LNCaP clone FGC (cell line): ENCODE measurements around the gene NFKBIL1.

ENCODE experiments used
- DNase-seq: peaks from one replicate; pipeline ENCODE4 v3.0.0-alpha.2; 2011; ENCODE audit warnings: low read depth
- H3K4me3 ChIP-seq: 2 replicates; pipeline ENCODE4 v1.5.1; 2011; ENCODE audit warnings: mild to moderate bottlenecking, low read depth, low read length, control low read depth
- TF ChIP-seq, protein P1 (sequence below): IDR thresholded peaks from 2 replicates; pipeline ENCODE4 v1.5.1; 2012; ENCODE audit warnings: mild to moderate bottlenecking; ENCODE audit not compliant: control insufficient read depth, insufficient read depth; ENCODE audit errors: extremely low read depth

The NFKBIL1 gene

DNA sequence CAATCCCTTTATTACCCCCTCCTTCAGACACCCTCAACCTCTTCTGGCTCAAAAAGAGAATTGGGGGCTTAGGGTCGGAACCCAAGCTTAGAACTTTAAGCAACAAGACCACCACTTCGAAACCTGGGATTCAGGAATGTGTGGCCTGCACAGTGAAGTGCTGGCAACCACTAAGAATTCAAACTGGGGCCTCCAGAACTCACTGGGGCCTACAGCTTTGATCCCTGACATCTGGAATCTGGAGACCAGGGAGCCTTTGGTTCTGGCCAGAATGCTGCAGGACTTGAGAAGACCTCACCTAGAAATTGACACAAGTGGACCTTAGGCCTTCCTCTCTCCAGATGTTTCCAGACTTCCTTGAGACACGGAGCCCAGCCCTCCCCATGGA, 30.2 kb downstream of the NFKBIL1 start:
- no peak for DNase-seq
- no peak overlapping the region for H3K4me3 ChIP-seq
- TF ChIP-seq, protein P1, sequence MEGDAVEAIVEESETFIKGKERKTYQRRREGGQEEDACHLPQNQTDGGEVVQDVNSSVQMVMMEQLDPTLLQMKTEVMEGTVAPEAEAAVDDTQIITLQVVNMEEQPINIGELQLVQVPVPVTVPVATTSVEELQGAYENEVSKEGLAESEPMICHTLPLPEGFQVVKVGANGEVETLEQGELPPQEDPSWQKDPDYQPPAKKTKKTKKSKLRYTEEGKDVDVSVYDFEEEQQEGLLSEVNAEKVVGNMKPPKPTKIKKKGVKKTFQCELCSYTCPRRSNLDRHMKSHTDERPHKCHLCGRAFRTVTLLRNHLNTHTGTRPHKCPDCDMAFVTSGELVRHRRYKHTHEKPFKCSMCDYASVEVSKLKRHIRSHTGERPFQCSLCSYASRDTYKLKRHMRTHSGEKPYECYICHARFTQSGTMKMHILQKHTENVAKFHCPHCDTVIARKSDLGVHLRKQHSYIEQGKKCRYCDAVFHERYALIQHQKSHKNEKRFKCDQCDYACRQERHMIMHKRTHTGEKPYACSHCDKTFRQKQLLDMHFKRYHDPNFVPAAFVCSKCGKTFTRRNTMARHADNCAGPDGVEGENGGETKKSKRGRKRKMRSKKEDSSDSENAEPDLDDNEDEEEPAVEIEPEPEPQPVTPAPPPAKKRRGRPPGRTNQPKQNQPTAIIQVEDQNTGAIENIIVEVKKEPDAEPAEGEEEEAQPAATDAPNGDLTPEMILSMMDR = no peak

DNA sequence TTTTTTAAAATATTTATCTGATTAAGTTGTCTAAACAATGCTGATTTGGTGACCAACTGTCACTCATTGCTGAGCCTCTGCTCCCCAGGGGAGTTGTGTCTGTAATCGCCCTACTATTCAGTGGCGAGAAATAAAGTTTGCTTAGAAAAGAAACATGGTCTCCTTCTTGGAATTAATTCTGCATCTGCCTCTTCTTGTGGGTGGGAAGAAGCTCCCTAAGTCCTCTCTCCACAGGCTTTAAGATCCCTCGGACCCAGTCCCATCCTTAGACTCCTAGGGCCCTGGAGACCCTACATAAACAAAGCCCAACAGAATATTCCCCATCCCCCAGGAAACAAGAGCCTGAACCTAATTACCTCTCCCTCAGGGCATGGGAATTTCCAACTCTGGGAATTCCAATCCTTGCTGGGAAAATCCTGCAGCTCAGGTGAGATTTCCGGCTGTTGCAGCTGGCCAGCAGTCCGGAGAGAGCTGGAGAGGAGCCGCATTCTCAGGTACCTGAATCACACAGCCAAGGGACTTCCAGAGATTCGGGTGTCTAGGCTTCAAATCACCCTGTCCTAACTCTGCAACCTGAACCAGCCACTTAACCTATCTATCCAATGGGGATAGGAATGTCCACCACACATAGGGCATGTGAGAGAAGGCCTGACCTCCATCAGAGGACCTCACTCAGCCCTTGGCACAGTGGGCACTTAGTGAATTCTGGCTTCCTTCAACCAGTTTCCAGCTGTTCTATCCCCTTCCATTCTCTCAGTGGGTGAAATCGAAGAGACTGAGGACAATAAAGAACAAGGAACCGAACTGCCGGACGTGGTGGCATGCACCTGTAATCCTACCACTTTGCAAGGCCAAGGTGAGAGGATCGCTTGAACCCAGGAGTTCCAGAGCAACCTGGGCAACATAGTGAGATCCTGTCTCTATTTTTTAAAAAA, 31.0 kb downstream of the NFKBIL1 start:
- TF ChIP-seq, protein P1 = no peak
- H3K4me3 ChIP-seq = no peak overlapping the region
- DNase-seq = no peak

DNA sequence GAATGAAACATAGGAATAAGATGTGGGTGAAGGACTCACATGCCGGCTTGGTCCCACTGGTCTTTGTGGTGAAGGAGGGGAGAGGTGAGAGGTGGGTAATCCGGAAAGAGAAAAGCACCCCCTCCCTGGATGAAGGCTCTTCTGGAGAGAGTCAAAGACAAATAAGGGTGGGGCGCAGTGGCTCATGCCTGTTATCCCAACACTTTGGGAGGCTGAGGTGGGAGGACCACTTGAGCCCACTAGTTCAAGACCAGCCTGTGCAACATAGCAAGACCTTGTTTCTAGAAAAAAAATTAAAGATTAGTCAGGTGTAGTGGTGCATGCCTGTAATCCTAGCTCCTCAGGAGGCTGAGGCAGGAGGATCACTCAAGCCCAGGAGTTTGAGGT, 31.7 kb downstream of the NFKBIL1 start:
- DNase-seq = no peak
- H3K4me3 ChIP-seq = no peak overlapping the region
- TF ChIP-seq, protein P1 = no peak

DNA sequence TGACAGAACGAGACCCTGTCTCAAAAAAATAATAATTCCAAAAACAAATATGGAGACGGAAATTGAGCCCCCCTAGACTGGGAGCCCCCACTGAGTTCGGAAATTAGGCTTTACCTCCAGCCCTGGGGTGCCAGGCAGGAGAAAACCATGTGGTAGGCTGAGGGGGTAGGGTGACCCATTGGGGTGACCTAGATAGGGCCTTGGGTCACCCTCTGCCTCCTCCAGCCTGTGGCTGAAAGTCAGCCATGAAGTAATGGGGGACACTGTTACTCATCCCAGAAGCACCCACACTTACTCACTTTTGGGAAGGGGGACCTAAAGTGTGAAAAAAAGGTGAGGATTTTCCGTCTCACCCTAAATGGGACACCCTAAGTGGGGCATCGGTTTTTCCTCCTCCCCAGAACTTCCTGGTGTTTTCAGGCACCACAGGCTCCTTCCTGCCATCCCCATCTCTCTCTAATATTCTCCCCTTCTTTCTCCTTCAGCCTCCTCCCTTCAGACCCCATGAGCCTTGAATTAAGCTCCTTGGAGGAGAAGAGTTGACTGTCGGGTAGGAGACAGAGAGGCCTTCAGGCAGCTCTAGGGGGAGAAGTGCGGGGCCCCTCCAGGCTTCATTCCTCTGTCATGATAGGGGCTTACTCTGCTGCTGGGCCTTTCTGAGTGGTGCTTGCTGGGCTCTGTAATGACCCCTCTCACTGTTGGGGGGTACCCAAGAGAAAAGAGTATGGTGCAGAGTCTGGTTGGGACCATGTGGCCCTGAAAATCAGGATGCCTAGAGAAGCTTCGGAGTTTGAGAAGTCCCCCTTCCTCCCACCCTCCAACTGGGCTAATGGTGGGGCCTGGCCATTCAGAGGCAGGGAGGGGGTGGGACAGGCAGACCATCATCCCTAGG, 32.4 kb downstream of the NFKBIL1 start:
- TF ChIP-seq, protein P1 = no peak
- DNase-seq = no peak
- no peak overlapping the region for H3K4me3 ChIP-seq

DNA sequence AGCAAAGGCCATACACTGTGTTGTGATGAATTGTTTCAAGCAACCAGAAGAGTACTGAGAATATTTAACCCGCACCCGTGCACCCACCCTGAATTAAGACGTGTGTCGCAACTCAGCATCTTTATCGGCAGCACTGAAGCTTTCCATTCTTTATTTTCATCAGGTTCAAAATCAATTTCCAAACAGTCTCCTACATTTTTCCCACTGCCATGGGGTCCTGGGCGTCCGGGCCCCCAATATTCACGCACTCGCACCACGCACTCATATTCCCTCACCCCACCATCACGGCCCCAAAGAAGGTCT, 33.0 kb downstream of the NFKBIL1 start:
- DNase-seq = no peak
- peak overlapping the region; percentile 53 for H3K4me3 ChIP-seq
- TF ChIP-seq, protein P1 = no peak

DNA sequence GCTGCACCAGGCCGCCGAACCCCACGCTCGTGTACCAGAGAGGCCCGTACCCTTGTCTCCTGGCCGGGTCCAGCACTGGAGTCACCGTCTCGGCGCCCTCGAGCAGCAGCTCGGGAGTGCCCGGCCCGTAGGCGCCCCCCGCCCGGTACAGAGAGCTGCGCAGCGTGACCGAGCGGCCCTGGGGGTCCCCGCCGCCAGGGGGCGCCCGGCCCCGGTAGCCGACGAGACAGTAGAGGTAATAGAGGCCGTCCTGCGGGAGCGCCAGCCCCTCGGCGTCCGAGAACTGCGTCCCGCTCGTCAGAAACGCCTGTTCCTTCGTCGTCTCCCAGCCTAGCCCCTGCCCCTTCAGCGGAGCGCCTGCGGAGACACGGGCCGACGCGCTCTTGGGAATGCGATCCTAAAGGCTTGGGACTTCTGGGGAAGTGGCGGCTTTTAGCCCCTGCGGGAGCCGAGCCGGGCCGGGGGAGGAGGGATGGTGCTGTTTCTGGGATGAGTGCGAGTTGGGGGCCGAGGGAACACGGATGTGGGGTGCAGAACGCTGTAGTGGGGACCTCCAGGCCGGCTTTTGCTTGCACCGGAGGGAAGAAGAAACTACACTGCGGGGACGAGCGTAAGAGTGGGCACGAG, 33.5 kb downstream of the NFKBIL1 start:
- DNase-seq = no peak
- peak overlapping the region; percentile 53 for H3K4me3 ChIP-seq
- TF ChIP-seq, protein P1 = peak; percentile 87
